ENCODE measurements around the gene VAT1L.
"Not testable (repeated sequence)": the region's sequence is repeated elsewhere in the genome, so short reads cannot be mapped to it uniquely, and the experiment has no call there.

VAT1L gene

GRCh38 chr16:77913738-77914253 is 125.4 kb downstream of the VAT1L start:
- DNase-seq (ENCODE audit: low read depth), result no peak

- DNase-seq (ENCODE audit: low read depth), result no peak
These were observed 127.7 kb downstream of the VAT1L start for GRCh38 chr16:77916111-77916510.

DNA sequence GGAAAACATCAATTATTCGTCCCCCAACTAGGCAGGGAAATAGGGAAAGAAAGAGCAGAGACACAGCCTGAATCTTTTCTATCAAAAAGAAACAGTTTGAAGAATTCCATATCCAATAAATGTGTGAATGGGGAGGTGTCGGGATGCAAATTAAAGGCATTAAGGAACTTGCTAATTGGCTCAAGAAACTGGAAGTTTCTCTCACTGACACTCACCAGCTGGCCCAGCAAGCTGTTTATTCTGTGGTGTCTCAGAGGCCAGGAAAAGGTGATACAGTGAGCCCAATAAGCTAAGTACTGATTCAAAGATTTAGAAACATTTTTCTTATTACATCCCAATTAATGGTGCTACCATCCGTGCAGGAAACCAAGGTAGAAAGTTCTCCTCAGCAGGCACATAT is 129.6 kb downstream of the VAT1L start:
- DNase-seq (ENCODE audit: low read depth), result no peak

GRCh38 chr16:77918809-77919707 is 130.7 kb downstream of the VAT1L start:
- no peak for DNase-seq (ENCODE audit: low read depth)

DNA sequence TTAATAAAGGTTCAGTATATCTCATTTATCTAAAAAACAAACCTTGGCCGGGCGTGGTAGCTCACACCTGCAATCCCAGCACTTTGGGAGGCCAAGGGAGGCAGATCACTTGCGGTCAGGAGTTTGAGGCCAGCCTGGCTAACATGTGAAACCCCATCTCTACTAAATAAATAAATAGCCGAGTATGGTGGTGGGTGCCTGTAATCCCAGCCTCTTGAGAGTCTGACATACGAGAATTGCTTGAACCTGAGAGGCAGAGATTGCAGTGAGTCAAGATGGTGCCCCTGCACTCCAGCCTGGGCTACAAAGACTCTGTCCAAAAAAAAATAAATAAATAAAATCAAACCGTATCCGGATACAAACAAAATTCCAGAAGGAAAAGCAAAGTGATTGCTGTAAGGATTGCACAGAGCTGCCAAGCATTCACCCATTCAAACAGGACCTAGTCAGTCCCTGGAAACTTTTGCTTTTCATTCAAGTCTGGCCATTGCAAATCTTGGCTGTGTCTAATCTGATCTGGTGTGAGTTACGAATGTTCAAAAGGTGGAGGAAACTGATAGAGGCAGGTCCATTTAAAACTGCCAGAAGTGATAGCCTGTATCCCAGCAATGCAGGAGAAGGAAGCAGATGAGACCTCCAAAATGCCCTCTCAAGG is 131.5 kb downstream of the VAT1L start:
- no peak for DNase-seq (ENCODE audit: low read depth)

DNA sequence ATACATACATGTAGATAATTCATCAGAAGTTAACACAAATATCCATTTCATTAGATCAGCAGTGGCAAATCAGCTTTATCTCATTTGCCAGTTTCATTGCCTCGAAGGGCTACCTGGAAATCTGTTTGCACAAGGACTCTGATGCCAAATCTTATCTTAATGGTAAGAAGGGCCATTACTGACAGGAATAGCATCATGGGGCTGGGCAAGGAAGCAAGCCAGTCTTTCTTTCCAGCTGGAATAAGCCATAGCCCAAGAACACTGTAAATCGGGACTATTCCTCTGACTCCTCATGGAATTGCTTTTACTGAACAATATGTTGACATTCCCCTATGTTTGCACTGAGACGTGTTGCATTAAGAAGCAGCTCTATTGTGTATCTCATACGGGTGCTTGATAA is 132.6 kb downstream of the VAT1L start:
- no peak for DNase-seq (ENCODE audit: low read depth)

DNA sequence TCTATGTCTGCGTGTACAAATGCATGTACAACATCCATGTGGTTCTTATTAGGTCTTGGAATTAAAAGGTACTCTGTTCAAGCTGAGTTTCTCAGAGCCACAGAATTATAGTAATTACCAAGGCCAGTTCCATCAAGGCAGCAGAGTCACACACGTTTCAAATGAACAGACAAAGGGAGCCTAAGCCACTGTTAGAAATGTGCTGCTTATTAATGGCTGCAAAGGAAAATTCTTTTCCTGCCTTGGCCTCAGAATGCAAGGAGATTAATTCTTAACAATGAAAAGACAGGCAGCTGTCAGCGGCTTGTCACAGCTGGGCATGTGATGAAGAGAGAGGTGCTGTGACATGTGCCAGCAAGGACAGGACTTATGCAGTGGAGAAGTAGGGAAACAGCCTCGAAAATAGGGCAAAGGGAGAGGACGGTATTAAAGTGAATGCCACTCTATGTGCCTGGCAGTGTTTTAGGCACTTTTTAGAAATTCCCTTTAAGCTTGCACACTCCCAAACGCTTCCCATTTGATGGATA is 133.9 kb downstream of the VAT1L start:
- DNase-seq (ENCODE audit: low read depth), result no peak

- no peak for DNase-seq (ENCODE audit: low read depth)
These were observed 137.2 kb downstream of the VAT1L start for GRCh38 chr16:77925531-77925930.

DNA sequence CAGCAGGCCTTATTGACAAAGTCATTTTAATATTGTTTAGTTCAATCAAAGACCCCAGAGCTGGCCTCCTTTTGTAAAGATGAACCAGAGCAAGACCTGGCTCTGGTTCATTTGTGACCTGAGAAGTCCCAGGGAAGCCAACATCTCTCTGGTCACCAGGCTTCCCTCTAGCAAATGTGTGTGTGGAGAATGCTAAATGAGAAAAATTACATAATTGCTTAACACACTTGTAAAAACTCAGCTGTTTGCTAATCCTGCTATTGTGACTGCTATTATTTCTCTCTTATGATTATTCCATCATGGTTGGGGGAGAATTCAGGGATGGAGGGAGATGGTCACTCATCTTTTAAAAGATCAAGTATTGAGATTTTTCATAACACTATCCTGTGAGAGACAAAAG is 139.7 kb downstream of the VAT1L start:
- DNase-seq (ENCODE audit: low read depth), result no peak

- no peak for DNase-seq (ENCODE audit: low read depth)
These were observed 140.6 kb downstream of the VAT1L start for GRCh38 chr16:77929004-77929403.

DNA sequence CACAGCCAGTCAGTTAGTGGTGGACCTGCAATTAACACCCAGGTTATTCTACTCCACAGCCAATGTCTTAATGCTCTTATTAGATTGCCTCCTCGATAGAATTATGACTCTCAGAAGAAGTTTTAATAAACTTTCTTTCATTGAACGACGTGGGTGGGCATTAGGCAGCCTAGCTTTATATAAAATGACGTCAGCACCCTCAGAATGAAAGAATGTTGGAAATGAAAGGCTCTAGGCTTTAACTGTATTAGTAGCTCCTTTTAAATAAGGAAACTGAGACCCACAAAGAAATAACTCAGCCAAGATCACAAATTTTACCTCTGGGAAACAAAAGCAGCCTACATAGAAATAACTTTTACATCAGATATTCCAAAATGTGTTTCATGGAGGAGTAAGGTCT is 142.7 kb downstream of the VAT1L start:
- no peak for DNase-seq (ENCODE audit: low read depth)

GRCh38 chr16:77937473-77938149 is 149.2 kb downstream of the VAT1L start:
- DNase-seq (ENCODE audit: low read depth), result no peak

DNA sequence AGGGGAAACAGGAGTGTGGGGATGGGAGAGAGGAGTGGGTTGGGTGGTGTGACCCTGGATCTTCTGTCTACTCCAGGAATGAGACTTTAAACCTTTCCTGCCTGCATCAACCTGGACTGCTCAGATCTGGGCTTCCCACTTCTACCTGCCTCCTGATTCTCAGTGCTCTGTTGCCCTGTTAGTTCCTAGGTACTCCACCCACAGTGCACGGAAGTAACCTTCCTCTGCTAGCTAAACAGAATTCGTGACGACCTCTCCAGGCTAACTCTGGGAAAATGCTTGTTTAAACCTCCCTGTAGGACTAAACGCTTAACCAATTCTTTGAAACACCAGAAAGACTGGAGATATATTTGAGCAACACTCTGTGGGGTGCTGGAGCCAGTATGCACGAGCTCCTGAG is 150.5 kb downstream of the VAT1L start:
- DNase-seq (ENCODE audit: low read depth), result no peak

DNA sequence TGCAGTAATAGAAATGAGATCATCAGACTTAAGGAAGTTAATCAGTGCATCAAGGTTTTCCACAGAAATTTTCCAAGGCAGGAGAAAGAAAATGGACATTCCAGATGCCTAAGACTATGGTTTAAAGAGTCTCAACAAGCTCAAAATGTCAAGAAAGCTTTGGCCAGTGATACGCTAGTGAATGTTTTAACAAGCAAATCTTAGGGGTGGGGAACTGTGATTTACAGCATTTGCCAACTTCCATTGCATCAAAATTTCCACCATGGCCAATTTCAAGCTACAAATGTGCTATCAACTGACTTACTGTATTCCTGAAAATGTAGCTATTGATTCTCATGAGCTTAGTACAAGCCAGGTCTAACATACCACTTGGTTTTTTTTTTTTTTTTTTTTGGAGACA is 151.6 kb downstream of the VAT1L start:
- no peak for DNase-seq (ENCODE audit: low read depth)

- no peak for DNase-seq (ENCODE audit: low read depth)
These were observed 155.4 kb downstream of the VAT1L start for GRCh38 chr16:77943801-77944200.

GRCh38 chr16:77944631-77945030 is 156.3 kb downstream of the VAT1L start:
- no peak for DNase-seq (ENCODE audit: low read depth)

GRCh38 chr16:77945126-77945525 is 156.8 kb downstream of the VAT1L start:
- DNase-seq (ENCODE audit: low read depth), result no peak

DNA sequence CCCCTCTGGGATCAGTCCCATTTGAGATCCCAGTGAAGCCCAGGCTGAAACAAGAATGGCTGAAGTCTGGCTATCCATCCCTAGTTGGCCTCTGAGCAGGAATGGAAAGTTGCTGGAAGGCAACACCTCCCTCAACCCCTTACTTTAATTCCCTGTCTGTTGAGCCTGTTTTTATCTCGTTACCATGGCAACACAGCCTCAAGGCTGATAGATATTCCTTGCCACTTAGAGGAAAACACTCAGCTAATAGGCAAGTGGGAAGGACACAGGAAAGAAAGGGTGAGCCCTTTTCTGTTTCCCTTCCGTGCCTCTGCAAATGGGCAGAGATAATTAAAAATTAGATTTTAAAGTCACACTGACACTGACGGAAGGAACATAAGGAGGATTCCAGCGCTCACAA is 158.5 kb downstream of the VAT1L start:
- no peak for DNase-seq (ENCODE audit: low read depth)

DNA sequence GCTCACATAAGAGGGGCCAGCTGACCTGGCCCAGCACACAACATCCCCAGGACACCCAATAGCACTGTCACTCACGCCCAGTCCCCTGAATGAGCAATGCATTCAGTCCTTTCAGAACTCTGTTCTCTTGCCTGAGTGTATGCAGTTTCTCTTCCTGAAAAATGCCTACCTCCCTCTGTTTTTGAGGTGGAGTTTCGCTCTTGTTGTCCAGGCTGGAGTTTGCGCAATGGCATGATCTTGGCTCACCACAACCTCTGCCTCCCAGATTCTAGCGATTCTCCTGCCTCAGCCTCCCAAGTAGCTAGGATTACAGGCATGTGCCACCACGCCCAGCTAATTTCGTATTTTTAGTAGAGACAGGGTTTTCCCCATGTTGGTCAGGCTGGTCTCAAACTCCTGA is 159.2 kb downstream of the VAT1L start:
- not testable (repeated sequence) for DNase-seq (ENCODE audit: low read depth)

DNA sequence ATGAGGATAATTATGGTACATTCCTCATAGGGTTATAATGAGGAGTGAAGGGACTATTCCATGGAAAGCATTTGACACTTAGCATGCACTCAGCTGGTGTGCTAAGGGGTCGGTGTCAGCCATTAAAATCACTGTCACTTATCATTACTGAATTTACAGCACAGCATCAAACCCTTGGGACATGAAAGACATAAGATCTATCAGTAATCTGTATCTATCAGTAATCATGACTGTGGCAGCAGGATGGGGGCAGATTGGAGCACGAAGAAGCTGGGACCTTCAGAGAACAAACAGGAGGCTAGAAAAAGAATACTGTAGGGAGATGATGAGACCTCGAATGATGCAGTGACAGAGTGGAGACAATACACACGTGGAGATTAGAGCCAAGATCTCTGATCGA is 160.5 kb downstream of the VAT1L start:
- DNase-seq (ENCODE audit: low read depth), result no peak

DNA sequence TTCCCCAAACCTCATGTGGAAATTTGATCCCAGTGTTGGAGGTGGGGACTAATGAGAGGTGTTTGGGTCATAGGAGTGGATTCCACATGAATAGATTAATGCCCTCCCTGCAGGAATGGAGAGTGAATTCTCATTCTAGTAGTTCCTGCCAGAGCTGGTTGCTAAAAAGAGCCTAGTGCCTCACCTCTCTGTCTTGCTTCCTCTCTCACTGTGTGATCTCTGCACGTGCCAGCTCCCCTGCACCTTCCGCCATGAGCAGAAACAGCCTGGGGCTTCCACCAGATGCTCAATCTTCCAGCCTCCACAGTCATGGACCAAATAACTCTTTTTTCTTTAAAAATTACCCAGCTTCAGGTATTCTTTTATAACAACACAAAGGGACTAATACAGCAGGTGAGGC is 161.1 kb downstream of the VAT1L start:
- DNase-seq (ENCODE audit: low read depth), result no peak

- DNase-seq (ENCODE audit: low read depth), result no peak
These were observed 163.4 kb downstream of the VAT1L start for GRCh38 chr16:77951788-77952187.

DNA sequence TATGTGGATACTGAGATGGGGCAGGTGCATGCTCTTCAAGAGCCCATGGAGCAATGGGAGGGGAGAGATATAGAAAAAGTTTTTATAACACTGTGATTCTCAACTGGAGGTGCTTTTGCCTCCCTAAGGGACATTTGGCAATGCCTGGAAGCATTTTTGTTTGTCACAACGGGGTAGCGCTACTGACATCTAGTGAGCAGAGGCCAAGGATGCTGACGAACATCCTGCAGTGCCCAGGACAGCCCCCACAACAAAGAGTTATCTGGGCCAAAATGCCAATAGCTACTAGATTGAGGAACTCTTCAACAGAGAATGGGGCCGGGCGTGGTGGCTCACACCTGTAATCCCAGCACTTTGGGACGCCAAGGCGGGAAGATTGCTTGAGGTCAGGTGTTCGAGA is 166.8 kb downstream of the VAT1L start:
- DNase-seq (ENCODE audit: low read depth), result no peak
